Lower lobe of right lung (tissue), 2 donors: ENCODE data around the gene GALNTL6. TPM values are rescaled to one million over a fixed set of nuclear protein-coding genes. Genes with fewer than 3 reads are reported as not detected.
A peak's percentile ranks its signal among the peaks of the same experiment; 100 is the strongest.

Experiments
- ATAC-seq, 2 donors: fragments of 200-7000 bp; cut with Tn5 transposase; one replicate each; pipeline ENCODE4 v1.9.1; 2020 to 2022; ENCODE audit warnings: mild to moderate bottlenecking in 2 of 2, moderate library complexity in 2 of 2
- DNase-seq: peaks from one replicate; pipeline ENCODE4 v3.0.0-alpha.2; 2020
- H3K27ac ChIP-seq: fragments of 200-600 bp; one replicate; pipeline ENCODE4 v1.8.0; 2022
- H3K27me3 ChIP-seq: fragments of 200-600 bp; one replicate; pipeline ENCODE4 v1.8.0; 2022; ENCODE audit warnings: low read depth
- H3K36me3 ChIP-seq: fragments of 200-600 bp; one replicate; pipeline ENCODE4 v1.8.0; 2022; ENCODE audit warnings: mild to moderate bottlenecking
- H3K4me1 ChIP-seq: fragments of 200-600 bp; one replicate; pipeline ENCODE4 v1.8.0; 2022
- H3K4me3 ChIP-seq: fragments of 200-600 bp; one replicate; pipeline ENCODE4 v1.8.0; 2022; ENCODE audit warnings: mild to moderate bottlenecking
- H3K9me3 ChIP-seq: fragments of 200-600 bp; one replicate; pipeline ENCODE4 v1.8.0; 2022
- CTCF ChIP-seq: fragments of 200-600 bp; IDR thresholded peaks from one replicate; pipeline ENCODE4 v1.8.0; 2022; ENCODE audit warnings: antibody characterized with exemption, mild to moderate bottlenecking
- intact Hi-C: fragments of 100-400 bp; cut with DNase I; formaldehyde crosslinking; loops from one replicate; pipeline ENCODE4 v1.11.0; 2022
- total RNA-seq: library from RNA; stranded (reverse); fragmentation: NEBNext Ultra II Directional; extraction: Animal tissue kit (Norgen Biotek cat#: 25700); gene quantifications from one replicate; pipeline ENCODE4 v1.2.1, GENCODE V29; 2021
- donor health status: DM: no; HTN: yes; CAD: no; lungs with severe emphysema.

Gene GALNTL6
- total RNA-seq, 1 donor from 2014 or later, result not detected

- DNase-seq (no peak), ATAC-seq (no peak)
- Histone ChIP-seq H3K9me3 (no peaks in the 10 kb centered on the region), H3K4me1 (peaks cover 3% of the 10 kb centered on the region), H3K27ac (no peak overlapping the region), H3K4me3 (no peak overlapping the region), H3K27me3 (no peaks in the 10 kb centered on the region), H3K36me3 (no peaks in the 10 kb centered on the region)
- intact Hi-C loops, result no loop called here
- no peak for TF ChIP-seq CTCF
Measured at GRCh38 chr4:172997217-172997609, 1184.0 kb downstream of the GALNTL6 start.

- no peak overlapping the region for H3K27ac ChIP-seq
- peaks cover 3% of the 10 kb centered on the region for H3K4me1 ChIP-seq
- H3K36me3 ChIP-seq, result no peaks in the 10 kb centered on the region
- no peaks in the 10 kb centered on the region for H3K9me3 ChIP-seq
- DNase-seq, result no peak
- intact Hi-C loops, result no loop called here
- no peak for ATAC-seq
- H3K27me3 ChIP-seq, result no peaks in the 10 kb centered on the region
- TF ChIP-seq CTCF, result no peak
- no peak overlapping the region for H3K4me3 ChIP-seq
Measured at GRCh38 chr4:172997856-172998255, 1184.7 kb downstream of the GALNTL6 start.

GRCh38 chr4:172998527-172999469 lies 1185.6 kb downstream of the GALNTL6 start:
- Histone ChIP-seq H3K27ac (no peak overlapping the region), H3K9me3 (no peaks in the 10 kb centered on the region), H3K4me1 (peaks cover 3% of the 10 kb centered on the region), H3K4me3 (no peak overlapping the region), H3K27me3 (no peaks in the 10 kb centered on the region), H3K36me3 (no peaks in the 10 kb centered on the region)
- no peak for TF ChIP-seq CTCF
- intact Hi-C loops, result no loop called here
- DNase-seq, result no peak
- no peak for ATAC-seq

- intact Hi-C loops, result no loop called here
- DNase-seq (no peak), ATAC-seq (no peak)
- no peaks in the 10 kb centered on the region for H3K9me3 ChIP-seq
- H3K27ac ChIP-seq, result no peak overlapping the region
- H3K27me3 ChIP-seq, result no peaks in the 10 kb centered on the region
- no peaks in the 10 kb centered on the region for H3K36me3 ChIP-seq
- TF ChIP-seq CTCF, result no peak
- H3K4me1 ChIP-seq, result peaks cover 3% of the 10 kb centered on the region
- H3K4me3 ChIP-seq, result no peak overlapping the region
Measured at GRCh38 chr4:173001571-173001970, 1188.4 kb downstream of the GALNTL6 start.

GRCh38 chr4:173002830-173003561 lies 1189.8 kb downstream of the GALNTL6 start:
- Histone ChIP-seq H3K27me3 (no peaks in the 10 kb centered on the region), H3K27ac (no peak overlapping the region), H3K4me3 (no peak overlapping the region), H3K4me1 (peaks cover 3% of the 10 kb centered on the region), H3K9me3 (no peaks in the 10 kb centered on the region), H3K36me3 (no peaks in the 10 kb centered on the region)
- intact Hi-C loops, result no loop called here
- DNase-seq (no peak), ATAC-seq (peak in 1 of 2 donors; percentile 33)
- TF ChIP-seq CTCF, result no peak
